ENCODE data around the gene SYNPO.

The SYNPO gene

GRCh38 chr5:150603052-150603451 is 37.4 kb upstream of the SYNPO start:
- Histone ChIP-seq H3K4me3 (ENCODE audit: low read depth, low read length) (no peak overlapping the region), H3K9ac (no peak overlapping the region)

GRCh38 chr5:150603491-150603890 is 37.0 kb upstream of the SYNPO start:
- TF ChIP-seq CTCF (IDR thresholded peaks at IDR 0.05) = no peak
- H3K4me3 ChIP-seq (ENCODE audit: low read depth, low read length) = no peak overlapping the region
- no peaks in the 10 kb centered on the region for H3K4me1 ChIP-seq
- H3K36me3 ChIP-seq (ENCODE audit: control insufficient read depth, insufficient read depth, low read length) = no peaks in the 10 kb centered on the region
- no peak overlapping the region for H2AFZ ChIP-seq
- no peaks in the 10 kb centered on the region for H3K9me3 ChIP-seq (ENCODE audit: control insufficient read depth, low read length)
- H3K27ac ChIP-seq = no peak overlapping the region
- no peak overlapping the region for H3K9ac ChIP-seq
- H3K79me2 ChIP-seq = no peaks in the 10 kb centered on the region
- no peak overlapping the region for H3K4me2 ChIP-seq (ENCODE audit: low read length)
- H3K27me3 ChIP-seq (ENCODE audit: control insufficient read depth, insufficient read depth, low read length) = no peaks in the 10 kb centered on the region

More at GRCh38 chr5:150603052-150603451, 37.4 kb upstream of the SYNPO start:
- H3K27me3 ChIP-seq (ENCODE audit: control insufficient read depth, insufficient read depth, low read length) = no peaks in the 10 kb centered on the region
- no peak overlapping the region for H2AFZ ChIP-seq
- H3K4me2 ChIP-seq (ENCODE audit: low read length) = no peak overlapping the region
- H3K9me3 ChIP-seq (ENCODE audit: control insufficient read depth, low read length) = no peaks in the 10 kb centered on the region
- no peaks in the 10 kb centered on the region for H3K4me1 ChIP-seq
- no peaks in the 10 kb centered on the region for H3K36me3 ChIP-seq (ENCODE audit: control insufficient read depth, insufficient read depth, low read length)
- no peaks in the 10 kb centered on the region for H3K79me2 ChIP-seq
- no peak overlapping the region for H3K27ac ChIP-seq
- no peak for TF ChIP-seq CTCF (IDR thresholded peaks at IDR 0.05)

- H3K27ac ChIP-seq = no peak overlapping the region
- no peaks in the 10 kb centered on the region for H3K36me3 ChIP-seq (ENCODE audit: control insufficient read depth, insufficient read depth, low read length)
- H3K79me2 ChIP-seq = no peaks in the 10 kb centered on the region
- H3K4me3 ChIP-seq (ENCODE audit: low read depth, low read length) = no peak overlapping the region
- H3K4me2 ChIP-seq (ENCODE audit: low read length) = no peak overlapping the region
- no peaks in the 10 kb centered on the region for H3K4me1 ChIP-seq
- H3K27me3 ChIP-seq (ENCODE audit: control insufficient read depth, insufficient read depth, low read length) = no peaks in the 10 kb centered on the region
- no peaks in the 10 kb centered on the region for H3K9me3 ChIP-seq (ENCODE audit: control insufficient read depth, low read length)
- no peak for TF ChIP-seq CTCF (IDR thresholded peaks at IDR 0.05)
- H2AFZ ChIP-seq = no peak overlapping the region
- H3K9ac ChIP-seq = no peak overlapping the region
These were observed 36.5 kb upstream of the SYNPO start for GRCh38 chr5:150604010-150604409.

GRCh38 chr5:150604894-150605440 is 35.5 kb upstream of the SYNPO start:
- Histone ChIP-seq H3K27ac (no peak overlapping the region), H2AFZ (no peak overlapping the region), H3K4me2 (ENCODE audit: low read length) (no peak overlapping the region), H3K36me3 (ENCODE audit: control insufficient read depth, insufficient read depth, low read length) (no peaks in the 10 kb centered on the region), H3K4me3 (ENCODE audit: low read depth, low read length) (no peak overlapping the region), H3K4me1 (no peaks in the 10 kb centered on the region), H3K79me2 (no peaks in the 10 kb centered on the region), H3K27me3 (ENCODE audit: control insufficient read depth, insufficient read depth, low read length) (no peaks in the 10 kb centered on the region), H3K9ac (no peak overlapping the region), H3K9me3 (ENCODE audit: control insufficient read depth, low read length) (no peaks in the 10 kb centered on the region)
- TF ChIP-seq CTCF (IDR thresholded peaks at IDR 0.05) = no peak

- Histone ChIP-seq H3K4me2 (ENCODE audit: low read length) (no peak overlapping the region), H3K27ac (no peak overlapping the region), H3K27me3 (ENCODE audit: control insufficient read depth, insufficient read depth, low read length) (no peaks in the 10 kb centered on the region), H3K36me3 (ENCODE audit: control insufficient read depth, insufficient read depth, low read length) (no peaks in the 10 kb centered on the region), H3K9me3 (ENCODE audit: control insufficient read depth, low read length) (no peaks in the 10 kb centered on the region), H2AFZ (no peak overlapping the region), H3K4me3 (ENCODE audit: low read depth, low read length) (no peak overlapping the region), H3K79me2 (no peaks in the 10 kb centered on the region), H3K4me1 (no peaks in the 10 kb centered on the region), H3K9ac (no peak overlapping the region)
- TF ChIP-seq CTCF (IDR thresholded peaks at IDR 0.05) = no peak
These were observed 34.9 kb upstream of the SYNPO start for GRCh38 chr5:150605546-150605945.

Measured in parathyroid adenoma (tissue), 2 donors.